Muscle layer of duodenum (tissue), 2 donors: ENCODE results near the gene RUNDC3A.

Source experiments
- H3K27ac ChIP-seq: one replicate; pipeline ENCODE4 v1.7.0; 2013; ENCODE audit warnings: mild to moderate bottlenecking, low read length
- H3K27me3 ChIP-seq: one replicate; pipeline ENCODE4 v1.7.0; 2013; ENCODE audit warnings: low read depth, mild to moderate bottlenecking, control low read depth, low read length
- H3K36me3 ChIP-seq, 2 donors: one replicate each; pipeline ENCODE4 v1.7.0; 2013; ENCODE audit warnings: low read length in 2 of 2, control low read depth in 1 of 2, mild to moderate bottlenecking in 1 of 2; ENCODE audit not compliant: insufficient read depth in 2 of 2, control insufficient read depth in 1 of 2
- H3K4me1 ChIP-seq, 2 donors: one replicate each; pipeline ENCODE4 v1.7.0; 2013; ENCODE audit warnings: low read length in 2 of 2, mild to moderate bottlenecking in 2 of 2, control low read depth in 1 of 2, moderate library complexity in 1 of 2; ENCODE audit not compliant: insufficient read depth in 2 of 2, control insufficient read depth in 1 of 2
- H3K4me3 ChIP-seq, 2 donors: one replicate each; pipeline ENCODE4 v1.7.0; 2013; ENCODE audit warnings: low read length in 2 of 2, low read depth in 1 of 2, mild to moderate bottlenecking in 1 of 2
- H3K9me3 ChIP-seq, 2 donors: one replicate each; pipeline ENCODE4 v1.7.0; 2013; ENCODE audit warnings: low read length in 2 of 2, control low read depth in 1 of 2, mild to moderate bottlenecking in 1 of 2; ENCODE audit not compliant: control insufficient read depth in 1 of 2
- donor health status: healthy.

Gene RUNDC3A

GRCh38 chr17:44354582-44355561, 46.5 kb downstream of the RUNDC3A start:
- Histone ChIP-seq H3K27me3 (no peaks in the 10 kb centered on the region), H3K27ac (no peak overlapping the region), H3K36me3 (peaks cover 13 to 32% of the 10 kb centered on the region in 2 donors), H3K9me3 (no peaks in the 10 kb centered on the region), H3K4me3 (no peak overlapping the region), H3K4me1 (no peaks in the 10 kb centered on the region)

GRCh38 chr17:44355642-44356099, 47.3 kb downstream of the RUNDC3A start:
- no peak overlapping the region for H3K27ac ChIP-seq
- peaks cover 0 to under 1% of the 10 kb centered on the region in 2 donors for H3K4me1 ChIP-seq
- no peak overlapping the region for H3K4me3 ChIP-seq
- H3K36me3 ChIP-seq = peaks cover 13 to 24% of the 10 kb centered on the region in 2 donors
- no peaks in the 10 kb centered on the region for H3K27me3 ChIP-seq
- H3K9me3 ChIP-seq = no peaks in the 10 kb centered on the region

- peaks cover 0 to 6% of the 10 kb centered on the region in 2 donors for H3K4me1 ChIP-seq
- peaks cover 8 to 18% of the 10 kb centered on the region in 2 donors for H3K36me3 ChIP-seq
- H3K9me3 ChIP-seq = no peaks in the 10 kb centered on the region
- no peak overlapping the region for H3K27ac ChIP-seq
- no peaks in the 10 kb centered on the region for H3K27me3 ChIP-seq
- no peak overlapping the region for H3K4me3 ChIP-seq
Observed at GRCh38 chr17:44356241-44356640, 47.8 kb downstream of the RUNDC3A start.

GRCh38 chr17:44358066-44358465, 49.7 kb downstream of the RUNDC3A start:
- Histone ChIP-seq H3K27ac (no peak overlapping the region), H3K9me3 (no peaks in the 10 kb centered on the region), H3K27me3 (peaks cover 11% of the 10 kb centered on the region), H3K4me1 (peaks cover 0 to 20% of the 10 kb centered on the region in 2 donors), H3K4me3 (no peak overlapping the region), H3K36me3 (no peaks in the 10 kb centered on the region)

GRCh38 chr17:44359006-44359405, 50.6 kb downstream of the RUNDC3A start:
- Histone ChIP-seq H3K27ac (no peak overlapping the region), H3K4me1 (peaks cover 0 to 27% of the 10 kb centered on the region in 2 donors)

GRCh38 chr17:44359458-44360143, 51.2 kb downstream of the RUNDC3A start:
- H3K36me3 ChIP-seq = no peaks in the 10 kb centered on the region
- no peak overlapping the region for H3K4me3 ChIP-seq
- no peak overlapping the region for H3K27ac ChIP-seq
- H3K4me1 ChIP-seq = peaks cover 0 to 29% of the 10 kb centered on the region in 2 donors
- no peaks in the 10 kb centered on the region for H3K9me3 ChIP-seq
- peaks cover 11% of the 10 kb centered on the region for H3K27me3 ChIP-seq

More at GRCh38 chr17:44359006-44359405, 50.6 kb downstream of the RUNDC3A start:
- H3K27me3 ChIP-seq = peaks cover 11% of the 10 kb centered on the region
- H3K4me3 ChIP-seq = no peak overlapping the region
- no peaks in the 10 kb centered on the region for H3K9me3 ChIP-seq
- no peaks in the 10 kb centered on the region for H3K36me3 ChIP-seq

- peaks cover 11% of the 10 kb centered on the region for H3K27me3 ChIP-seq
- H3K4me3 ChIP-seq = no peak overlapping the region
- no peaks in the 10 kb centered on the region for H3K9me3 ChIP-seq
- no peaks in the 10 kb centered on the region for H3K36me3 ChIP-seq
- H3K27ac ChIP-seq = no peak overlapping the region
- peaks cover 0 to 29% of the 10 kb centered on the region in 2 donors for H3K4me1 ChIP-seq
Observed at GRCh38 chr17:44360144-44360533, 51.7 kb downstream of the RUNDC3A start.

GRCh38 chr17:44360826-44361225, 52.4 kb downstream of the RUNDC3A start:
- Histone ChIP-seq H3K36me3 (no peaks in the 10 kb centered on the region), H3K27ac (no peak overlapping the region), H3K4me1 (peaks cover 0 to 29% of the 10 kb centered on the region in 2 donors), H3K27me3 (peaks cover 11% of the 10 kb centered on the region), H3K9me3 (no peaks in the 10 kb centered on the region), H3K4me3 (no peak overlapping the region)

GRCh38 chr17:44361292-44362260, 53.2 kb downstream of the RUNDC3A start:
- Histone ChIP-seq H3K9me3 (no peaks in the 10 kb centered on the region), H3K36me3 (no peaks in the 10 kb centered on the region), H3K4me3 (no peak overlapping the region), H3K27me3 (peaks cover 11% of the 10 kb centered on the region), H3K27ac (no peak overlapping the region), H3K4me1 (peaks cover 0 to 29% of the 10 kb centered on the region in 2 donors)

- H3K27ac ChIP-seq = no peak overlapping the region
- H3K9me3 ChIP-seq = no peaks in the 10 kb centered on the region
- H3K27me3 ChIP-seq = peaks cover 11% of the 10 kb centered on the region
- peaks cover 0 to 29% of the 10 kb centered on the region in 2 donors for H3K4me1 ChIP-seq
- H3K4me3 ChIP-seq = peak overlapping the region; percentile 11 to 68
- no peaks in the 10 kb centered on the region for H3K36me3 ChIP-seq
Observed at GRCh38 chr17:44362459-44362948, 54.1 kb downstream of the RUNDC3A start.
